K562 (cell line): ENCODE measurements around the gene DUSP10. TPM values are rescaled to one million over a fixed set of nuclear protein-coding genes. Genes with fewer than 3 reads are reported as not detected.

ENCODE experiments used
- BHLHE40 ChIP-seq: IDR thresholded peaks from 2 replicates; pipeline ENCODE4 v1.6.1; 2011; ENCODE audit warnings: low read length, improper control_type of control experiment
- ELF1 ChIP-seq: fragments of 200-800 bp; sonication (Bioruptor generic); IDR thresholded peaks from 2 replicates; pipeline ENCODE4 v1.6.1; 2016; ENCODE audit warnings: missing genetic modification characterization, missing compliant biosample characterization
- ETV5 ChIP-seq: sonication (generic); formaldehyde crosslinking; IDR thresholded peaks from 2 replicates; pipeline ENCODE4 v1.4.0; 2020; ENCODE audit warnings: low read depth, mild to moderate bottlenecking, missing genetic modification reagents
- FOXJ3 ChIP-seq: sonication (generic); formaldehyde crosslinking; IDR thresholded peaks from 2 replicates; pipeline ENCODE4 v1.4.0; 2020; ENCODE audit warnings: mild to moderate bottlenecking, missing genetic modification reagents
- GTF2A2 ChIP-seq: IDR thresholded peaks from 2 replicates; pipeline ENCODE4 v1.6.1; 2016; ENCODE audit warnings: mild to moderate bottlenecking, missing genetic modification characterization, missing compliant biosample characterization
- HDAC1 ChIP-seq, 2 experiments: fragments of 450-650 bp; IDR thresholded peaks; 2 replicates each; pipeline ENCODE4 v1.6.1; 2016 to 2017; ENCODE audit warnings: inconsistent platforms in 1 of 2, mild to moderate bottlenecking in 1 of 2, moderate library complexity in 1 of 2
- IRF2 ChIP-seq: sonication (generic); formaldehyde crosslinking; IDR thresholded peaks from 2 replicates; pipeline ENCODE4 v1.8.1; 2022; ENCODE audit warnings: mild to moderate bottlenecking, missing genetic modification reagents
- KDM1A ChIP-seq, 2 experiments: fragments of 450-650 bp; IDR thresholded peaks; 2 replicates each; pipeline ENCODE4 v1.6.1; 2016; ENCODE audit warnings: mild to moderate bottlenecking in 2 of 2
- polyA plus RNA-seq, 8 experiments: library from polyadenylated mRNA; depleted of rRNA in 4 of 8; stranded (reverse) in 5 of 8; unstranded in 3 of 8; fragments of >200 nt; fragmentation: Nextera tagmentation in 2 of 8; fragmentation: Illumina TruSeq in 1 of 8; extraction: Ambion mirVana in 2 of 8; extraction: Trizol in 1 of 8; gene quantifications; 2 replicates each; pipeline versions ENCODE4 v1.2.1 to v1.2.3, GENCODE V29; 2011 to 2014; ENCODE audit warnings: inconsistent platforms in 1 of 8, missing spikeins in 1 of 8
- total RNA-seq, 7 experiments: library from RNA; depleted of rRNA in 6 of 7; stranded (reverse); fragments of >200 nt in 6 of 7; fragmentation: Illumina TruSeq in 2 of 7; extraction: Trizol in 2 of 7; gene quantifications; 2 replicates each; pipeline versions ENCODE4 v1.2.1 to v1.2.3, GENCODE V29; 2011 to 2021; ENCODE audit warnings: low replicate concordance in 1 of 7
- TF ChIP-seq, protein P1 (sequence below): fragments of 450-650 bp; IDR thresholded peaks from 2 replicates; pipeline ENCODE4 v1.7.0; 2016; ENCODE audit warnings: borderline replicate concordance
- TF ChIP-seq, protein P2 (sequence below): sonication (generic); formaldehyde crosslinking; IDR thresholded peaks from 2 replicates; pipeline ENCODE4 v1.8.0; 2023; ENCODE audit warnings: missing genetic modification reagents, mild to moderate bottlenecking, borderline replicate concordance
- TF ChIP-seq, protein P3 (sequence below): fragments of 450-650 bp; IDR thresholded peaks from 2 replicates; pipeline ENCODE4 v1.7.1; 2018; ENCODE audit warnings: mild to moderate bottlenecking, low read depth; ENCODE audit not compliant: partially characterized antibody
- TF ChIP-seq, protein P4 (sequence below): fragments of 200-800 bp; sonication (Bioruptor generic); IDR thresholded peaks from 2 replicates; pipeline ENCODE4 v1.6.1; 2017; ENCODE audit warnings: missing genetic modification characterization, missing compliant biosample characterization
- TF ChIP-seq, protein P5 (sequence below): fragments of 450-650 bp; IDR thresholded peaks from one replicate; pipeline ENCODE4 v1.6.1; 2018; ENCODE audit warnings: mild to moderate bottlenecking, moderate library complexity; ENCODE audit not compliant: partially characterized antibody

DUSP10 gene
- total and polyA plus RNA-seq, 9 of the 15 experiments (the other 6 are each of a cell fraction or from before 2014, with no cell fraction given), result 1.7 to 8.3 (median 6.1) TPM

DNA sequence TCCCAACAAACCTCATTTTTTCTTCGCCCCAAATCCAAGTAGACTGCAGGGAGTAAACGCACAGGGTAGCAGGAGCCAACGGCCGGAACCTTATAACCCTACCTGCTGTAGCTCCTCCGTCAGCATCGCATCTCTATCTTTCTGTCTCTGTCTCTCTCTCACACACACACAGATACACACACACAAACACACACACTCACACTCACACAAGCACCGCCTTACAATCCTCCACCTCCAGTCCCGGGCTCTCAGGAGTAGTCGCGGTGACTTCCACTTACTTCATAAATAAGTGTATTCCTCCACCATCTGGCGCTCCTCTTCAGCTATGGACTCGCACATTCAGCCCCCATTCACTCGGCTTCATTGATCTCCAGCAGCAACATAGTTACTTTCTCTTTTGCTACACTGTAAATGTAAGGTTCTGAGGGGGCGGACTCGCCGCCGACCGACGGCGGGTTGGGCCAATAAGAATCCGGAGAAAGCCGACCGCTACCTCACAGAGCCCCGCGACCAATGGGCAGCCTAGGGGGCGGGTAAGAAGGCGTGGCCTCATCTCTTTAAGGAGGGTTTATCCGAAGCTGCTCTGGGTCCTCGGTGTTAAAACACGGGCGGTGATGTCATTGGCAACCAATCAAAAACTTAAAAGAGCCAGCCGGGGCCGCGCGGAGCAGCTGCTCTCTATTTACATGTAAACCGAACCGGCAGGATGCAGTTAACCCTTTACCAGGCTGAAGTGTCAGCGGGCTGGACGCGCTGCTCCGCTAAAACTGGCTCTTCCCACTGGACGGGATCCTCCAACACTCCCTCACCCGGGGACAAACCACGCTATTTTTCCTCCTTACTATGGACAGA, at the start of gene DUSP10 (continued):
- TF ChIP-seq HDAC1 (IDR thresholded peaks at IDR 0.05), result peak in 1 of 2 experiments; percentile 89; a peak in 2 of 4 replicates
- TF ChIP-seq FOXJ3 (CRISPR knock-in tag), result no peak
- TF ChIP-seq BHLHE40, result peak; percentile 54; the same call in 1 of the 2 replicates
- no peak for TF ChIP-seq GTF2A2
- no peak for TF ChIP-seq IRF2 (CRISPR knock-in tag)
- TF ChIP-seq, protein P1, sequence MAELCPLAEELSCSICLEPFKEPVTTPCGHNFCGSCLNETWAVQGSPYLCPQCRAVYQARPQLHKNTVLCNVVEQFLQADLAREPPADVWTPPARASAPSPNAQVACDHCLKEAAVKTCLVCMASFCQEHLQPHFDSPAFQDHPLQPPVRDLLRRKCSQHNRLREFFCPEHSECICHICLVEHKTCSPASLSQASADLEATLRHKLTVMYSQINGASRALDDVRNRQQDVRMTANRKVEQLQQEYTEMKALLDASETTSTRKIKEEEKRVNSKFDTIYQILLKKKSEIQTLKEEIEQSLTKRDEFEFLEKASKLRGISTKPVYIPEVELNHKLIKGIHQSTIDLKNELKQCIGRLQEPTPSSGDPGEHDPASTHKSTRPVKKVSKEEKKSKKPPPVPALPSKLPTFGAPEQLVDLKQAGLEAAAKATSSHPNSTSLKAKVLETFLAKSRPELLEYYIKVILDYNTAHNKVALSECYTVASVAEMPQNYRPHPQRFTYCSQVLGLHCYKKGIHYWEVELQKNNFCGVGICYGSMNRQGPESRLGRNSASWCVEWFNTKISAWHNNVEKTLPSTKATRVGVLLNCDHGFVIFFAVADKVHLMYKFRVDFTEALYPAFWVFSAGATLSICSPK, result no peak; the same call in 1 of the 2 replicates
- TF ChIP-seq, protein P2, sequence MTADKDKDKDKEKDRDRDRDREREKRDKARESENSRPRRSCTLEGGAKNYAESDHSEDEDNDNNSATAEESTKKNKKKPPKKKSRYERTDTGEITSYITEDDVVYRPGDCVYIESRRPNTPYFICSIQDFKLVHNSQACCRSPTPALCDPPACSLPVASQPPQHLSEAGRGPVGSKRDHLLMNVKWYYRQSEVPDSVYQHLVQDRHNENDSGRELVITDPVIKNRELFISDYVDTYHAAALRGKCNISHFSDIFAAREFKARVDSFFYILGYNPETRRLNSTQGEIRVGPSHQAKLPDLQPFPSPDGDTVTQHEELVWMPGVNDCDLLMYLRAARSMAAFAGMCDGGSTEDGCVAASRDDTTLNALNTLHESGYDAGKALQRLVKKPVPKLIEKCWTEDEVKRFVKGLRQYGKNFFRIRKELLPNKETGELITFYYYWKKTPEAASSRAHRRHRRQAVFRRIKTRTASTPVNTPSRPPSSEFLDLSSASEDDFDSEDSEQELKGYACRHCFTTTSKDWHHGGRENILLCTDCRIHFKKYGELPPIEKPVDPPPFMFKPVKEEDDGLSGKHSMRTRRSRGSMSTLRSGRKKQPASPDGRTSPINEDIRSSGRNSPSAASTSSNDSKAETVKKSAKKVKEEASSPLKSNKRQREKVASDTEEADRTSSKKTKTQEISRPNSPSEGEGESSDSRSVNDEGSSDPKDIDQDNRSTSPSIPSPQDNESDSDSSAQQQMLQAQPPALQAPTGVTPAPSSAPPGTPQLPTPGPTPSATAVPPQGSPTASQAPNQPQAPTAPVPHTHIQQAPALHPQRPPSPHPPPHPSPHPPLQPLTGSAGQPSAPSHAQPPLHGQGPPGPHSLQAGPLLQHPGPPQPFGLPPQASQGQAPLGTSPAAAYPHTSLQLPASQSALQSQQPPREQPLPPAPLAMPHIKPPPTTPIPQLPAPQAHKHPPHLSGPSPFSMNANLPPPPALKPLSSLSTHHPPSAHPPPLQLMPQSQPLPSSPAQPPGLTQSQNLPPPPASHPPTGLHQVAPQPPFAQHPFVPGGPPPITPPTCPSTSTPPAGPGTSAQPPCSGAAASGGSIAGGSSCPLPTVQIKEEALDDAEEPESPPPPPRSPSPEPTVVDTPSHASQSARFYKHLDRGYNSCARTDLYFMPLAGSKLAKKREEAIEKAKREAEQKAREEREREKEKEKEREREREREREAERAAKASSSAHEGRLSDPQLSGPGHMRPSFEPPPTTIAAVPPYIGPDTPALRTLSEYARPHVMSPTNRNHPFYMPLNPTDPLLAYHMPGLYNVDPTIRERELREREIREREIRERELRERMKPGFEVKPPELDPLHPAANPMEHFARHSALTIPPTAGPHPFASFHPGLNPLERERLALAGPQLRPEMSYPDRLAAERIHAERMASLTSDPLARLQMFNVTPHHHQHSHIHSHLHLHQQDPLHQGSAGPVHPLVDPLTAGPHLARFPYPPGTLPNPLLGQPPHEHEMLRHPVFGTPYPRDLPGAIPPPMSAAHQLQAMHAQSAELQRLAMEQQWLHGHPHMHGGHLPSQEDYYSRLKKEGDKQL (CRISPR knock-in tag), result no peak
- TF ChIP-seq ELF1, result no peak
- TF ChIP-seq, protein P3, sequence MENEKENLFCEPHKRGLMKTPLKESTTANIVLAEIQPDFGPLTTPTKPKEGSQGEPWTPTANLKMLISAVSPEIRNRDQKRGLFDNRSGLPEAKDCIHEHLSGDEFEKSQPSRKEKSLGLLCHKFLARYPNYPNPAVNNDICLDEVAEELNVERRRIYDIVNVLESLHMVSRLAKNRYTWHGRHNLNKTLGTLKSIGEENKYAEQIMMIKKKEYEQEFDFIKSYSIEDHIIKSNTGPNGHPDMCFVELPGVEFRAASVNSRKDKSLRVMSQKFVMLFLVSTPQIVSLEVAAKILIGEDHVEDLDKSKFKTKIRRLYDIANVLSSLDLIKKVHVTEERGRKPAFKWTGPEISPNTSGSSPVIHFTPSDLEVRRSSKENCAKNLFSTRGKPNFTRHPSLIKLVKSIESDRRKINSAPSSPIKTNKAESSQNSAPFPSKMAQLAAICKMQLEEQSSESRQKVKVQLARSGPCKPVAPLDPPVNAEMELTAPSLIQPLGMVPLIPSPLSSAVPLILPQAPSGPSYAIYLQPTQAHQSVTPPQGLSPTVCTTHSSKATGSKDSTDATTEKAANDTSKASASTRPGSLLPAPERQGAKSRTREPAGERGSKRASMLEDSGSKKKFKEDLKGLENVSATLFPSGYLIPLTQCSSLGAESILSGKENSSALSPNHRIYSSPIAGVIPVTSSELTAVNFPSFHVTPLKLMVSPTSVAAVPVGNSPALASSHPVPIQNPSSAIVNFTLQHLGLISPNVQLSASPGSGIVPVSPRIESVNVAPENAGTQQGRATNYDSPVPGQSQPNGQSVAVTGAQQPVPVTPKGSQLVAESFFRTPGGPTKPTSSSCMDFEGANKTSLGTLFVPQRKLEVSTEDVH, result no peak
- TF ChIP-seq KDM1A (IDR thresholded peaks at IDR 0.05), result no peak
- no peak for TF ChIP-seq ETV5 (CRISPR knock-in tag)
- TF ChIP-seq, protein P4, sequence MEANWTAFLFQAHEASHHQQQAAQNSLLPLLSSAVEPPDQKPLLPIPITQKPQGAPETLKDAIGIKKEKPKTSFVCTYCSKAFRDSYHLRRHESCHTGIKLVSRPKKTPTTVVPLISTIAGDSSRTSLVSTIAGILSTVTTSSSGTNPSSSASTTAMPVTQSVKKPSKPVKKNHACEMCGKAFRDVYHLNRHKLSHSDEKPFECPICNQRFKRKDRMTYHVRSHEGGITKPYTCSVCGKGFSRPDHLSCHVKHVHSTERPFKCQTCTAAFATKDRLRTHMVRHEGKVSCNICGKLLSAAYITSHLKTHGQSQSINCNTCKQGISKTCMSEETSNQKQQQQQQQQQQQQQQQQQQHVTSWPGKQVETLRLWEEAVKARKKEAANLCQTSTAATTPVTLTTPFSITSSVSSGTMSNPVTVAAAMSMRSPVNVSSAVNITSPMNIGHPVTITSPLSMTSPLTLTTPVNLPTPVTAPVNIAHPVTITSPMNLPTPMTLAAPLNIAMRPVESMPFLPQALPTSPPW, result no peak
- TF ChIP-seq, protein P5, sequence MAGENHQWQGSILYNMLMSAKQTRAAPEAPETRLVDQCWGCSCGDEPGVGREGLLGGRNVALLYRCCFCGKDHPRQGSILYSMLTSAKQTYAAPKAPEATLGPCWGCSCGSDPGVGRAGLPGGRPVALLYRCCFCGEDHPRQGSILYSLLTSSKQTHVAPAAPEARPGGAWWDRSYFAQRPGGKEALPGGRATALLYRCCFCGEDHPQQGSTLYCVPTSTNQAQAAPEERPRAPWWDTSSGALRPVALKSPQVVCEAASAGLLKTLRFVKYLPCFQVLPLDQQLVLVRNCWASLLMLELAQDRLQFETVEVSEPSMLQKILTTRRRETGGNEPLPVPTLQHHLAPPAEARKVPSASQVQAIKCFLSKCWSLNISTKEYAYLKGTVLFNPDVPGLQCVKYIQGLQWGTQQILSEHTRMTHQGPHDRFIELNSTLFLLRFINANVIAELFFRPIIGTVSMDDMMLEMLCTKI, result no peak
